LNCAP (cell line): ENCODE results near the gene SLC2A6.

Experiments used
- TF ChIP-seq, protein P1 (sequence below): fragments of 450-650 bp; IDR thresholded peaks from 2 replicates; pipeline ENCODE4 v1.5.1; 2017; ENCODE audit warnings: mild to moderate bottlenecking

The SLC2A6 gene

DNA sequence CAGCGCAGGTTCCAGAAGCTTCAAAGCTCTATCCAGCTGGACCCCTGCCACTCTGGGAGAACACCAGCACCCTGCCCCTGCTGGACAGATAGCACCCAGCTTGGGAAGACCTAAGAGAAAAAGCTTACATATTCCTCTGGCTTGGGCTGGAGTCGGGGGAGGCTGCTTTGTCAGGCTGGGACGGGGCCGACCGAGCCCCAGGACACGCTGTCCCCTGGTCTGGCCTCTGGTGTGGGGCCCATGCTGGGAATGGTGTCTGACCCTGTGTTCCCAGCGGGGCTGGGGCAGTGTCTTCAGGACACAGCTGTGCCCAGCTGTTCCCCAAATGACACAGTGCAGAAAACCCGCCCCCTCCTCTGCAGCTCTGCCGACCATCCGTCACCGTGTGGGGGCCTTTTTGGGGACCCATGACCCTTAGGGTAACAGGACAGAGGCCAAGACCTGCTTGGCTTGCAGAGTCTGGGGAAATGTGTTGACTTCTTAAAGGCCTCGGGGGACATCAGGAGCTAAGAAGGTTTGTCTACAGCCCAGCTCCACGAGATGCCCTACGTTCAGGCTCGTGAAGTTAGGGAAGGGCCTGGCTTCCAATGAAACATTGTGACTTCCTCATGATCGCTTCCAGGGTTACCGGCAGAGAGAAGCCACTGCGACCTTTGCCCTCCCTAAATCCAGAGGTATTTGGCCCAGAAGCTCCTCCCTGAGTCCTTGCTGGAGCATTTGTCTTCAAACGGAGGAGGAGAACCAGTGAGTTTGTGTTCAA, 20.4 kb upstream of the SLC2A6 start:
- TF ChIP-seq, protein P1, sequence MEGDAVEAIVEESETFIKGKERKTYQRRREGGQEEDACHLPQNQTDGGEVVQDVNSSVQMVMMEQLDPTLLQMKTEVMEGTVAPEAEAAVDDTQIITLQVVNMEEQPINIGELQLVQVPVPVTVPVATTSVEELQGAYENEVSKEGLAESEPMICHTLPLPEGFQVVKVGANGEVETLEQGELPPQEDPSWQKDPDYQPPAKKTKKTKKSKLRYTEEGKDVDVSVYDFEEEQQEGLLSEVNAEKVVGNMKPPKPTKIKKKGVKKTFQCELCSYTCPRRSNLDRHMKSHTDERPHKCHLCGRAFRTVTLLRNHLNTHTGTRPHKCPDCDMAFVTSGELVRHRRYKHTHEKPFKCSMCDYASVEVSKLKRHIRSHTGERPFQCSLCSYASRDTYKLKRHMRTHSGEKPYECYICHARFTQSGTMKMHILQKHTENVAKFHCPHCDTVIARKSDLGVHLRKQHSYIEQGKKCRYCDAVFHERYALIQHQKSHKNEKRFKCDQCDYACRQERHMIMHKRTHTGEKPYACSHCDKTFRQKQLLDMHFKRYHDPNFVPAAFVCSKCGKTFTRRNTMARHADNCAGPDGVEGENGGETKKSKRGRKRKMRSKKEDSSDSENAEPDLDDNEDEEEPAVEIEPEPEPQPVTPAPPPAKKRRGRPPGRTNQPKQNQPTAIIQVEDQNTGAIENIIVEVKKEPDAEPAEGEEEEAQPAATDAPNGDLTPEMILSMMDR, result no peak

- TF ChIP-seq, protein P1, result no peak
These were observed 18.3 kb upstream of the SLC2A6 start for GRCh38 chr9:133496861-133497842.

GRCh38 chr9:133495327-133496293, 16.7 kb upstream of the SLC2A6 start:
- TF ChIP-seq, protein P1, result no peak

- TF ChIP-seq, protein P1, result no peak
These were observed 15.9 kb upstream of the SLC2A6 start for GRCh38 chr9:133494636-133495326.

DNA sequence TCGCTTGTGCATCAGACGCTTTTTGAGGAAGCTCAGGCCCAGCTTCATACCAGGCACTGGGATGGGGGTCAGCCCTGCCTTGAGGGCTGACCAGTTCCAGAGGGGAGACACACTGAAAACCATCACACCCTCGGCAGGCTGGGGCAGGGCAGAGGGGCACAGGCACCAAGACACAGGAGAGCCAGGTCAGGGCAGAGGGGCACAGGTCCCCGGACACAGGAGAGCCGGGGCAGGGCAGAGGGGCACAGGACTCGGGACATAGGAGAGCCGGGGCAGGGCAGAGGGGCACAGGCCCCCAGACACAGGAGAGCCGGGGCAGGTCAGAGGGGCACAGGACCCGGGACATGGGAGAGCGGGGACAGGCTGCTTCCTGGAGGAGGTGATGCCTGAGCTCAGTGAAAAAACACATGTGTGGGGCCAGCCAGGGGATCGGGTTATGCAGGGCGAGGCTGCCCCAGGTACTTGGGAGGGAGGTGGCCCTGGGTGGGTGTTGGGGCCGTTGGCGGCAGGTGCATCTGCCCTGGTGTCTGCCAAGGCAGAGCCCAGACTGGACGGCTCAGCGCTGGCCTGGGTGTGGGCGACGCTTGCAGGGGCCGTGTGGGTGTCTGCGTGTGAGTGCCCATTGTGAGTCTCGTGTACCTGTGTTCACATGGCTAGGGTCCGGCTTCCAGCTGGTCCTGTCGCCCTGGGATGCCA, 15.1 kb upstream of the SLC2A6 start:
- TF ChIP-seq, protein P1, result no peak

- TF ChIP-seq, protein P1, result no peak
These were observed 14.5 kb upstream of the SLC2A6 start for GRCh38 chr9:133493428-133493827.
